GM21515 (cell line): ENCODE data around the gene ELMO3.

ENCODE experiments used
- ATAC-seq: cut with Tn5 transposase; IDR thresholded peaks from one replicate; pipeline ENCODE4 v1.9.1; 2021; ENCODE audit not compliant: unreplicated experiment

Gene ELMO3

DNA sequence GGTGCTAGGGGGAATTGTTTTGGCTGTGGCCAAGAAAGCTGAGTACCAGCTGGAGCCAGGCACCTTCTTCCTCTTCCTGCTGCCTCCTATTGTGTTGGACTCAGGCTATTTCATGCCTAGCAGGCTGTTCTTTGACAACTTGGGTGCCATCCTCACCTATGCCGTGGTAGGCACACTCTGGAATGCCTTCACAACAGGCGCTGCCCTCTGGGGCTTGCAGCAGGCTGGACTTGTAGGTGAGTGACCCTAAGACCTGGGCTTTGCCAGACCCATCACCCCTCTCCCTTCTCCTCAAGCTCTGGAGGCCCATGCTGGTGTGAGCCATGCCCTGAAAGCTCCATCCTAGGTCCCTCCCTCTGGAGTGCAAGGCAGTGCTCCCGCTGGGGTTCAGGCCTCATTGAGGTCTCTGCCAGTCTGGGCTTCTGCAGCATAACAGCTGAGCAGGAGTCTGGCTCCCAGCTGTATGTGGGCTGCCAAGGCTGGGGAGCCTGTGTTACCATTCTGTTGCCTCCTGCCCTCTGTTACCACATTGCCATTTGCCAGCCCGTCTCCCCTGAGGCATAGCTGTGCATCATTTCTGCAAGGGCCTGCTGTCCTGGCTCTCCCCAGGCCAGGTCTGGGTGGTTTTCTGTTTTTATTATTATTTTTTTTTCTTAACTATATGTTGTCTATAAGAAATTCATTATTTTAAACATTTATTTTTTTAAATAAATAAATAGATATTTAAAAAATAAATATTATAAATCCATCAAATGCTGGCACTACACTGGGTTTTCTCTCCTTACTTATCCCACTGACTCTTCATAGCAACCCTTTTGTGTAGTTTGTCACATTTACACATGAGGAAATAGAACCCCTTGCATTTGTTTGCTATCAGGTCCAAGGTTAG is 53.9 kb downstream of the ELMO3 start:
- ATAC-seq, result no peak
